ENCODE data around the gene KLHL5. TPM values are rescaled to one million over a fixed set of nuclear protein-coding genes. Genes with fewer than 3 reads are reported as not detected.

Gene KLHL5
- polyA plus RNA-seq, 2 of the 4 experiments (the other 2 are of a cell fraction) = 62.4 to 108 TPM

DNA sequence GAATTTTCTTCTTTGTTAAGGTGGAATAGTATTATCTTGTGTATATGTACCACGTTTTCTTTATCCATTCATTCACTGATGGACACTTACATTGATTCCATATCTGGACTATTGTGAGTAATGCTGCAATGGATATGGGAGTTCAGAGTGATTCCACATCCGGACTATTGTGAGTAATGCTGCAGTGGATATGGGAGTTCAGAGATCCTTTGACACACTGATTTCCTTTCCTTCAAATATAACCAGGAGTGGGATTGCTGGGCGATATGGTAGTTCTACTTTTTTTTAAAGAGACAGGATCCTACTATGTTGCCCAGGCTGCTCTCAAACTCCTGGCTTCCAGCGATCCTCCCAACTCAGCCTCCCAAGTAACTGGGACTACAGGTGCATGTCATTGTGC lies 41.9 kb upstream of the KLHL5 start (continued):
- TF ChIP-seq, protein P1, sequence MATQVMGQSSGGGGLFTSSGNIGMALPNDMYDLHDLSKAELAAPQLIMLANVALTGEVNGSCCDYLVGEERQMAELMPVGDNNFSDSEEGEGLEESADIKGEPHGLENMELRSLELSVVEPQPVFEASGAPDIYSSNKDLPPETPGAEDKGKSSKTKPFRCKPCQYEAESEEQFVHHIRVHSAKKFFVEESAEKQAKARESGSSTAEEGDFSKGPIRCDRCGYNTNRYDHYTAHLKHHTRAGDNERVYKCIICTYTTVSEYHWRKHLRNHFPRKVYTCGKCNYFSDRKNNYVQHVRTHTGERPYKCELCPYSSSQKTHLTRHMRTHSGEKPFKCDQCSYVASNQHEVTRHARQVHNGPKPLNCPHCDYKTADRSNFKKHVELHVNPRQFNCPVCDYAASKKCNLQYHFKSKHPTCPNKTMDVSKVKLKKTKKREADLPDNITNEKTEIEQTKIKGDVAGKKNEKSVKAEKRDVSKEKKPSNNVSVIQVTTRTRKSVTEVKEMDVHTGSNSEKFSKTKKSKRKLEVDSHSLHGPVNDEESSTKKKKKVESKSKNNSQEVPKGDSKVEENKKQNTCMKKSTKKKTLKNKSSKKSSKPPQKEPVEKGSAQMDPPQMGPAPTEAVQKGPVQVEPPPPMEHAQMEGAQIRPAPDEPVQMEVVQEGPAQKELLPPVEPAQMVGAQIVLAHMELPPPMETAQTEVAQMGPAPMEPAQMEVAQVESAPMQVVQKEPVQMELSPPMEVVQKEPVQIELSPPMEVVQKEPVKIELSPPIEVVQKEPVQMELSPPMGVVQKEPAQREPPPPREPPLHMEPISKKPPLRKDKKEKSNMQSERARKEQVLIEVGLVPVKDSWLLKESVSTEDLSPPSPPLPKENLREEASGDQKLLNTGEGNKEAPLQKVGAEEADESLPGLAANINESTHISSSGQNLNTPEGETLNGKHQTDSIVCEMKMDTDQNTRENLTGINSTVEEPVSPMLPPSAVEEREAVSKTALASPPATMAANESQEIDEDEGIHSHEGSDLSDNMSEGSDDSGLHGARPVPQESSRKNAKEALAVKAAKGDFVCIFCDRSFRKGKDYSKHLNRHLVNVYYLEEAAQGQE (IDR thresholded peaks at IDR 0.05) = no peak
- TF ChIP-seq JUN (IDR thresholded peaks at IDR 0.05) (no peak), ZC3H11A (IDR thresholded peaks at IDR 0.05) (no peak), RAD21 (conservative IDR thresholded peaks at IDR 0.05 in 1 of 2, IDR thresholded peaks at IDR 0.05 in 1 of 2) (no peak), FOSL2 (IDR thresholded peaks at IDR 0.05) (no peak), FOSL2 (CRISPR knock-in tag; IDR thresholded peaks at IDR 0.05) (no peak)
- TF ChIP-seq, protein P2, sequence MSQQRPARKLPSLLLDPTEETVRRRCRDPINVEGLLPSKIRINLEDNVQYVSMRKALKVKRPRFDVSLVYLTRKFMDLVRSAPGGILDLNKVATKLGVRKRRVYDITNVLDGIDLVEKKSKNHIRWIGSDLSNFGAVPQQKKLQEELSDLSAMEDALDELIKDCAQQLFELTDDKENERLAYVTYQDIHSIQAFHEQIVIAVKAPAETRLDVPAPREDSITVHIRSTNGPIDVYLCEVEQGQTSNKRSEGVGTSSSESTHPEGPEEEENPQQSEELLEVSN (IDR thresholded peaks at IDR 0.05; ENCODE audit: borderline replicate concordance, low read depth) = no peak
- TF ChIP-seq, protein P3, sequence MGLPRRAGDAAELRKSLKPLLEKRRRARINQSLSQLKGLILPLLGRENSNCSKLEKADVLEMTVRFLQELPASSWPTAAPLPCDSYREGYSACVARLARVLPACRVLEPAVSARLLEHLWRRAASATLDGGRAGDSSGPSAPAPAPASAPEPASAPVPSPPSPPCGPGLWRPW (IDR thresholded peaks at IDR 0.05) = no peak
- TF ChIP-seq, protein P4, sequence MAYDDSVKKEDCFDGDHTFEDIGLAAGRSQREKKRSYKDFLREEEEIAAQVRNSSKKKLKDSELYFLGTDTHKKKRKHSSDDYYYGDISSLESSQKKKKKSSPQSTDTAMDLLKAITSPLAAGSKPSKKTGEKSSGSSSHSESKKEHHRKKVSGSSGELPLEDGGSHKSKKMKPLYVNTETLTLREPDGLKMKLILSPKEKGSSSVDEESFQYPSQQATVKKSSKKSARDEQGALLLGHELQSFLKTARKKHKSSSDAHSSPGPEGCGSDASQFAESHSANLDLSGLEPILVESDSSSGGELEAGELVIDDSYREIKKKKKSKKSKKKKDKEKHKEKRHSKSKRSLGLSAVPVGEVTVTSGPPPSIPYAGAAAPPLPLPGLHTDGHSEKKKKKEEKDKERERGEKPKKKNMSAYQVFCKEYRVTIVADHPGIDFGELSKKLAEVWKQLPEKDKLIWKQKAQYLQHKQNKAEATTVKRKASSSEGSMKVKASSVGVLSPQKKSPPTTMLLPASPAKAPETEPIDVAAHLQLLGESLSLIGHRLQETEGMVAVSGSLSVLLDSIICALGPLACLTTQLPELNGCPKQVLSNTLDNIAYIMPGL (CRISPR knock-in tag; IDR thresholded peaks at IDR 0.05; ENCODE audit: borderline replicate concordance) = no peak

DNA sequence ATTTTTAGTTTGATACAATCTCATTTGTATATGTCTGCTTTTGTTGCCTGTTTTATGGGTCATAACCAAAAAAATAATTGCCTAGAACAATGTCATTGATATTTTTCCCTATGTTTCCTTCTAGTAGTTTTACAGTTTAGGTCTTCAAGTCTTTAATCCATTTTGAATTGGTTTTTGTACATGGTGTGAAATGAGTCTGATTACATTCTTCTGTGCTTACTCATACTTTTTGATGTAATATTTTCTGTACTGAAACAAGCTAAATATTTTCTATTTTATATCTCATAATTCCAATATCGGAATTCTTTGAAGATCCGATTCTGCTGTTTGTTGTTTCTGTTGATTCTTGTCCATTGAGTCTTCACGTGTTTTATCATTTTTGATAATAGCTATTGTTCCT lies 40.4 kb upstream of the KLHL5 start:
- H3K27ac ChIP-seq = no peak overlapping the region
- no peak for ATAC-seq
- no peak overlapping the region for H3K4me2 ChIP-seq
- FAIRE-seq = no peak
- POLR2A ChIA-PET = no interaction called here
- DNase-seq (ENCODE audit: low read depth in 1 of 2, low spot score in 1 of 2) = no peak
- WGBS (ENCODE audit: missing lambda C conversion rate) = 98% methylated on average over 3 of the region's 3 CpGs
- peaks cover 14% of the 10 kb centered on the region; the same call in 2 of the 3 replicates for H3K4me1 ChIP-seq
- no peak overlapping the region for H3K4me3 ChIP-seq
- CTCF ChIA-PET = interaction anchor here (0.6 kb wide), 1 partner anchor 575 kb away, joined by 3 read pairs; no protein-coding TSS in a partner anchor
- no peak for TF ChIP-seq CBX2 (IDR thresholded peaks at IDR 0.05; ENCODE audit: borderline replicate concordance, low read depth)
- H3K9me3 ChIP-seq = no peaks in the 10 kb centered on the region

DNA sequence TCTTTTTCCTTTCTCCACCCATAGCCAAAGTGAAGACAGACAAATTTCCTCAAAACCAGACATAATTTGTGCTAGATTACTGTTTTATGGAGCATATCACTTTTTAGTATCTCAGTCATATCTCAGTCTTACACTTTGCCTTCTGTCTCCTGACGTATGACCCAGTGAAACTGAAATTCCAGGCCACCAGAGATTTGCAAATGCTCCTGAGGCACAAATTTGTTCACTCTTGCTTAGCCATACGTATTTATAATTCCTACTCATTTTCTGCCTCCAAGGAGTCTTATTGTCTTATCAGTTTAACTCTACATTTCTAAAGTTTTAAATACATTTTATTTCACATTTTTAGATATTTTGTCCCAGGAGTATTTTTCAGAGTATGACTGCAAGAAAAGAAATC lies 39.8 kb upstream of the KLHL5 start:
- DNase-seq (ENCODE audit: low read depth in 1 of 2, low spot score in 1 of 2) (no peak), FAIRE-seq (no peak), ATAC-seq (no peak)
- Histone ChIP-seq H3K9me3 (no peaks in the 10 kb centered on the region), H3K4me1 (peaks cover 17% of the 10 kb centered on the region; the same call in 2 of the 3 replicates), H3K4me2 (no peak overlapping the region), H3K27ac (no peak overlapping the region), H3K4me3 (no peak overlapping the region)
- 94% methylated on average over 2 of the region's 2 CpGs for WGBS (ENCODE audit: missing lambda C conversion rate)
- ChIA-PET CTCF (no interaction called here), POLR2A (no interaction called here)
- no peak for TF ChIP-seq HOXA7 (CRISPR knock-in tag; IDR thresholded peaks at IDR 0.05)
- TF ChIP-seq MYC (IDR thresholded peaks at IDR 0.05; ENCODE audit: borderline replicate concordance, low read length) = no peak
- no peak for TF ChIP-seq EP300 (IDR thresholded peaks at IDR 0.05)
- TF ChIP-seq, protein P5, sequence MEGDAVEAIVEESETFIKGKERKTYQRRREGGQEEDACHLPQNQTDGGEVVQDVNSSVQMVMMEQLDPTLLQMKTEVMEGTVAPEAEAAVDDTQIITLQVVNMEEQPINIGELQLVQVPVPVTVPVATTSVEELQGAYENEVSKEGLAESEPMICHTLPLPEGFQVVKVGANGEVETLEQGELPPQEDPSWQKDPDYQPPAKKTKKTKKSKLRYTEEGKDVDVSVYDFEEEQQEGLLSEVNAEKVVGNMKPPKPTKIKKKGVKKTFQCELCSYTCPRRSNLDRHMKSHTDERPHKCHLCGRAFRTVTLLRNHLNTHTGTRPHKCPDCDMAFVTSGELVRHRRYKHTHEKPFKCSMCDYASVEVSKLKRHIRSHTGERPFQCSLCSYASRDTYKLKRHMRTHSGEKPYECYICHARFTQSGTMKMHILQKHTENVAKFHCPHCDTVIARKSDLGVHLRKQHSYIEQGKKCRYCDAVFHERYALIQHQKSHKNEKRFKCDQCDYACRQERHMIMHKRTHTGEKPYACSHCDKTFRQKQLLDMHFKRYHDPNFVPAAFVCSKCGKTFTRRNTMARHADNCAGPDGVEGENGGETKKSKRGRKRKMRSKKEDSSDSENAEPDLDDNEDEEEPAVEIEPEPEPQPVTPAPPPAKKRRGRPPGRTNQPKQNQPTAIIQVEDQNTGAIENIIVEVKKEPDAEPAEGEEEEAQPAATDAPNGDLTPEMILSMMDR (IDR thresholded peaks at IDR 0.05) = no peak
- no peak for TF ChIP-seq BHLHE40 (IDR thresholded peaks at IDR 0.05; ENCODE audit: low read depth, low read length)
- TF ChIP-seq ZC3H11A (IDR thresholded peaks at IDR 0.05) = no peak
- TF ChIP-seq EHF (CRISPR knock-in tag; IDR thresholded peaks at IDR 0.05) = no peak
- no peak for TF ChIP-seq FOSL2 (IDR thresholded peaks at IDR 0.05)
- TF ChIP-seq FOSL2 (CRISPR knock-in tag; IDR thresholded peaks at IDR 0.05) = no peak
- no peak for TF ChIP-seq GATA3 (IDR thresholded peaks at IDR 0.05; ENCODE audit: borderline replicate concordance)
- no peak for TF ChIP-seq NPAS2 (CRISPR knock-in tag; IDR thresholded peaks at IDR 0.05; ENCODE audit: borderline replicate concordance)

All from A549 (cell line).